Fibroblast of peridontal ligament (primary cell): ENCODE measurements around the gene DCTN2.
"Not testable (repeated sequence)": the region's sequence is repeated elsewhere in the genome, so short reads cannot be mapped to it uniquely, and the experiment has no call there.

ENCODE experiments used
- DNase-seq: peaks from one replicate; pipeline ENCODE4 v3.0.0-alpha.2; 2010; ENCODE audit errors: extremely low read depth

DCTN2 gene

DNA sequence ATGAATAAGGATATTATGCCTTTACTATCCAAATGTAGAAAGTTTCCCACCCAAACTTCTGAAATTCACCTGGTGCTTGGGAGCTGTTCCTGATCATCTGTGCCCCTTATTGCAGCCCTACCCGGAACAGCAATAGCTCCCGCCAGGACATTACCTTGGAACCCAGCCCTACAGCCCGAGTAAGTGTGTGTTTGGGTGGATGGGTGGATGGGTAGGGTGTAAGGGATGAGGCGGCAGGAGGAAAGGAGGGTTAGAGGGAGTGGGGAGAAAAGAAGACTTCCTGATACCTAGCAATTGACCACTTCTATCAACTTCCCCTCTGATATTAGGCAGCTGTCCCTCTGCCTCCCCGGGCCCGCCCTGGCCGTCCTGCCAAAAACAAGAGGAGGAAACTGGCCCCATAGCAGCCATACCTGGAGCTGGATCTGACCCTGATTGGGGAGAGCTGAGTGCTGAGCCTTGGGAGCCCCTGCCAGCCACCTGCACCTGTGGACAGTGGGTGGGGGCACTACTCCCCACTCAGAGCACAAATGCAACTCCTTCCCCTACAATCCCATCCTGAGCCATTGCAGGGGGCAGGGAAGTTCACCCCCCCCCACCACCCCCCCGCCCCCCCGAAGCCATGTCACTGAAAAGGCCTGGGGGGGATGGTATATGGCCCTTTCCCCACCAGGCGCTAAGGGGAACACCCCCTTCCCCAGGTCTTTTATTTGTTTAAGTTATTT, 18.0 kb downstream of the DCTN2 start:
- no peak for DNase-seq

DNA sequence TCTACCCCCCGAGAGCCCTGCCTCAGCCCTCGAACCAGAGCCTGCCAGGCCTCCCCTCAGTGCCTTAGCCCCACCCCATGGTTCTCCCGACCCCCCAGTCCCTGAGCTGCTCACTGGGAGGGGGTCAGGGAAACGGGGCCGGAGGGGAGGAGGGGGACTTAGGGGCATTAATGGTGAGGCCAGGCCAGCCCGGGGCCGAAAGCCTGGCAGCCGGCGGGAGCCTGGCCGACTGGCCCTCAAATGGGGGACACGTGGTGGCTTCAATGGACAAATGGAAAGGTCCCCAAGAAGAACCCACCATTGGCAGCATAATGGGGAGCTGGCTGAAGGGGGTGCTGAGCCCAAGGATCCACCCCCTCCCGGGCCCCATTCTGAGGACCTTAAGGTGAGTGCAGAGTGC, 18.8 kb downstream of the DCTN2 start:
- DNase-seq: no peak

GRCh38 chr12:57527184-57527583, 19.8 kb downstream of the DCTN2 start:
- DNase-seq: no peak

GRCh38 chr12:57526477-57527126, 20.4 kb downstream of the DCTN2 start:
- no peak for DNase-seq

- DNase-seq: no peak
Measured at GRCh38 chr12:57525615-57526383, 21.2 kb downstream of the DCTN2 start.

- no peak for DNase-seq
Measured at GRCh38 chr12:57524814-57525614, 22.0 kb downstream of the DCTN2 start.

GRCh38 chr12:57523706-57524614, 23.0 kb downstream of the DCTN2 start:
- DNase-seq: no peak

DNA sequence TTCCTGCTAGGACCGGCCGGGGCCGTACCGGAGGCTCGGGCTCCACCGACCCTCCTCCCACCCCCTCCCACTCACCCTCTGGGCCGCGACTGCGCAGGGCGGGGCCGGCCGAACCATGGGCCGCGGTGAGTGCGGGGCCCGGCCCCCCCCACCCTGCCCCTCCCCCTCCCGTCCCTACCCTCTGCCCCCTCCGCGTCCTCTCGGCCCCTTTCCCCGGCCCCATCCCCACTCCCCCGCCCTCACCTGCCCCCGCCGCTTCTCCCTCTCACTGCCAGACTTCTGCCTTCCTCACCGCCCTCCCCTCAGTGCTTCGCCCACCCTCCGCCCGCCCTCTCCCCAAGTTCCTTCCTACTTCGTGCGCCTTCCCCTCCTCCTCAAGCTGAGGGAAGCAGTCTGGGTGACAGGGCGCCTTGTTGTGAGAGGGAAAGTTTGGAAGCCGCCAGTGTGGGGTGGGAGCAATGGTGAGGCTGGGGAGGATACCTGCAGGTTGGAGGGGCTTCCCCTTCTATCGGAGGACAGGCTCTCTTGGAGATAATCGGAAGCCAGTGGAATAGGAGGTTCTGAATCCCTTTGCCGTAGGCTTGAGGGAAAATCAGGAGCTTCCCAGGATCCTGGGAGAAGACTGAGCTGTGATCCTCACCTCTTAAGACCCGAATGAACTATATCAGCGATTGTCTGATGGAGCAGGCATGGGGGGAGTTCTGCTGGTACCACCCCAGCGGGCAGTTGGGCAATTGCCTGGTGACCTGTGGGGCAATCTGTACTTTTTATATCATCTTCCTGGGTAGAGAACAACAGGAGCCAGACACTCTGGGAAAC, 23.9 kb downstream of the DCTN2 start:
- DNase-seq: peak; percentile 49

DNA sequence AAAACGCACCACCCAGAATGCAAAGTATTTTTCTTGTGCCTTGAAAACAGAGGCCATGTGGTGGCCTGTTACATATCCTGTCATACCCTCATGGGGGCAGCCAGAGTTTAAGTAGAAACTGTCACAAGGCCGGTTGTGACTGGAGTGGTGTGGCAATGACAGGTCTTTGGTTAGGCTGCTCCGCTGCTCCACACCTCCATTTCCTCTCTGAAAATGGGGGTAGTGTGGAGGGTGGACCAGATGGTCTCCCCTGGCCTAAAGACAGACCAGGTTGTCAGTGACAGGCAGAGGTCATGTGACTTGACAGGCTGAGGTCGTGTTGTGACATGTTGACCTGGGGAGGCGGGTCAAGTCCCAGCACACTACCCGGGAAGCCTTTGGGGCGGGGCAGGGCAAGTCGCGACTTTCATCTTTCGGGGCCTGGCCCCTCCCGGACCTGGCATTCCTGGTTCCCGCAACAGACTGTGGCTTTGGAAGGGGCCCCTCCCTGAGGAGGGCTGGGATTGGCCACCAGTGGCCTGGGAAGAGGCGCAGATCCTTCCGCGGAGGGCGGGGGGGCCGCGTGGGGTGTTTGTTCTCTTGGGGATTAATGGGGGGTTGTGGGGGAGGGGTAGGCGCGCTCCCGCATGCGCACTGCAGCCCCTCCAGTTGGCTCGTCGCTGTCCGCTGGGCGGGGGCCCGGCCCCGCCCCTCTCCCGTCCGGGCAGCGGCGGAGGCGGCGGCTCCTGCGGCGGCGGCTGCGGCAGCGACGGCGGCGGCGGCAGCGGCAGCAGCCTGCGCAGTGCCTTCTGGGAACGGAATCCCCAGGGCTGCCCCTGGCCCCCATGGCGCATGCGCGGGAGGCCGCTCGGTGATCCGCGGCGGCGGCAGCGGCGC, 24.7 kb downstream of the DCTN2 start, which contains the start of gene MBD6:
TSS of gene MBD6 (plus strand) at position 814 of the 876 bp plus-strand sequence. CDS start 1,480 bp downstream, outside the sequence.
- DNase-seq: peak; percentile 89

- DNase-seq: peak; percentile 45
Measured at GRCh38 chr12:57521525-57522010, 25.4 kb downstream of the DCTN2 start.

DNA sequence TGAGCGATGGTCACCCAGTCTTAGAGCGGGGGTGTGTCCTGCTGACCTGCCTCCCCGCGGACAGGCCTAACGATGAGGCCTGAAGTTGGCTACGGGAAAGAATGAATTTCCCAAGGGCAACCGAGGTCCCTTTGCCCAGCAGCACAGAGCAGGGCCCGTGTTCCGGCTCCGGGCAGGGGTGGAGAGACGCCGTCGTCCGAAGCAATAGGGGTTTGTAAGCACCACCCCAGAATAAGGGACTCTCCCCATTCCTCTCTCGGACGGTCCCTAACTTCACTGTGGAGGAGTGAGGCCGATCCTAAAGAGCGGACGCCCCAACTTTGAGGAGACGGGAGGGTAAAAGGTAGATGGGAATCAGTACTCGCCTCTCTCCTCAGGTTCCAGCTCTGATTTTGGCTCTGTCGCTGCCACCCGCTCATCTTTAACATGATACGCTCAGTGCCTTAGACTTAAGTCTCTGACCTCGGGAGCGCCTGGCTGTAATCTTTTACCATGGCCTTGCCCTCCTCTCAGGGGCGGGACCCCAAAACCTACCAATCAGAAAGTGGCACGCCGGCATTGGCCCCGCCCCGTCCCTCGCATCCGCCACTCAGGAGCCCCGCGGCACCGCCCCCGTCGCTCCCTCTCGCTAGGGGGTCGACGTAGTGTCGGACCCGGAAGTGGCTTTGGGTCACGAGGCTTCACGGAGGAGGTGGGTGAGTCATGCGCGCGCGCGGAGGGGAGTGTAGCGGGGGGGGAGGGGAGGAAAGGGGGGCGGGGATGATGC, 26.8 kb downstream of the DCTN2 start, which contains the start of gene DDIT3:
TSS of gene DDIT3 (minus strand) at position 462 of the 766 bp plus-strand sequence. CDS start 3,108 bp downstream, outside the sequence.
- peak; percentile 98 for DNase-seq

GRCh38 chr12:57519796-57520052, 27.3 kb downstream of the DCTN2 start:
- DNase-seq: no peak

DNA sequence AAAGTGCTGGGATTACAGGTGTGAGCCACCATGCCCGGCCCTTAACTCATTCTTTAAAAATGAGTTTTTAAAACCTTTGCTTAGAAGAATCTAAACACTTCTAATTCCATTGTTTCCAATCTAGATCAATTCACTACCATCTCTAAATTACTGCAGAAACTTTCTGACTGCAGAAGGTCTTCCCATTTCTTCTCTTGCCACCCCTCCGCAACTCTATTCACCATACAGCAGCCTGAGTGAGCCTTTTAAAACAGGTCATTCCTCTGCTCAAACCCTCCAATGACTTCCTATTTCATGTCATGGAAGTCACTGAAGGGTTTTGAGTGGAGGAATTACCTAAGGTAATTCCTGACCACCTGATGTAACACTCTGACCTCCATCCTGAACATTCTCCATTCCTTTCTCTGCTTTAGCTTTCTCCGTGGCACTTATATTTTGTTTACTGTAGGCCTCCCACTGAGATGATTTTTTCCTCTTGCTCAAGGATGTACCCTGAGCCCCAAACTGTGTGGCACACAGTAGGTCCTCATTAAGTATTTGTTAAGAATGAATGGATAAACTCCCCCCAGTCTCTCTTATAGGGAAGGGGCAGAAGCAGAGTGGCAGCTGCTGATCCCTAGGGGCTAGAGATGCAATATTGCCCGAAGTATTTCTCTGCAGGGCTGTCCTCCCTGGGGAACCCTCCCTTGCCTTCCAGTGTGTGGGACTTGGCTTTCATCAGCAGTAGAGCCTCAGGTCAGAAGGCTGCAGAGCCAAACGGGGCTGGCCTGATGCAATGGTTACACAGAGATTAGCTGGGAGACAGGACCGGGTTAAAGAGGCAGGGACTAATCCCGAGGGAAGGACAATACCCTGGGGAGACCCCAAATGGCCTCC, 27.8 kb downstream of the DCTN2 start:
- DNase-seq: peak; percentile 67

GRCh38 chr12:57518176-57518919, 28.6 kb downstream of the DCTN2 start:
- DNase-seq: peak; percentile 57

GRCh38 chr12:57517718-57518117, 29.3 kb downstream of the DCTN2 start:
- DNase-seq: not testable (repeated sequence)

GRCh38 chr12:57517187-57517586, 29.8 kb downstream of the DCTN2 start:
- DNase-seq: peak; percentile 60
